A549 (cell line): ENCODE measurements around the gene RNASE1. TPM values are rescaled to one million over a fixed set of nuclear protein-coding genes. Genes with fewer than 3 reads are reported as not detected.
A peak's percentile ranks its signal among the peaks of the same experiment; 100 is the strongest.
"Not testable (repeated sequence)": the region's sequence is repeated elsewhere in the genome, so short reads cannot be mapped to it uniquely, and the experiment has no call there.

ENCODE experiments used
- ATAC-seq, 2 experiments: fragments of 200-7000 bp in 1 of 2; fragments of >200 bp in 1 of 2; cut with Nextera tagmentation in 1 of 2; cut with Tn5 transposase in 1 of 2; 3 replicates each; pipeline versions ENCODE4 v1.8.0 to v1.9.1; 2018 to 2020; ENCODE audit warnings: mild to moderate bottlenecking in 1 of 2, moderate library complexity in 1 of 2
- CTCF ChIA-PET: fragments of 300-600 bp; sonication (Branson Sonifier 250); formaldehyde crosslinking; extraction: SDS; loops from one replicate; lab custom pipeline; 2021; ENCODE audit warnings: antibody characterized with exemption, inconsistent platforms; lab: Yijun Ruan, JAX
- POLR2A ChIA-PET: fragments of 350-600 bp; formaldehyde crosslinking; extraction: SDS; loops from one replicate; lab custom pipeline; 2021; ENCODE audit warnings: antibody characterized with exemption, inconsistent platforms; lab: Yijun Ruan, JAX
- DNase-seq, 2 experiments: peaks; one replicate each; pipeline versions ENCODE4 v3.0.0 to v3.0.0-alpha.2; 2011 to 2016; ENCODE audit warnings: low read depth in 1 of 2, low spot score in 1 of 2
- FAIRE-seq: peaks from 2 replicates; lab custom pipeline; 2011; peaks lifted over from hg19 to GRCh38; lab: Jason Lieb, UNC
- H3K27ac ChIP-seq, 2 experiments: fragments of >200 bp; sonication (Bioruptor Twin); formaldehyde crosslinking; 3 replicates each; pipeline ENCODE4 v1.5.1; 2016 to 2017
- H3K4me1 ChIP-seq: fragments of >200 bp; sonication (Bioruptor Twin); formaldehyde crosslinking; 3 replicates; pipeline ENCODE4 v1.6.1; 2016
- H3K4me2 ChIP-seq: fragments of >200 bp; sonication (Bioruptor Twin); formaldehyde crosslinking; 3 replicates; pipeline ENCODE4 v1.6.1; 2016
- H3K4me3 ChIP-seq: fragments of >200 bp; sonication (Bioruptor Twin); formaldehyde crosslinking; 3 replicates; pipeline ENCODE4 v1.5.1; 2016
- H3K9me3 ChIP-seq: fragments of >200 bp; sonication (Bioruptor Twin); formaldehyde crosslinking; 3 replicates; pipeline ENCODE4 v1.6.1; 2016
- CBX2 ChIP-seq: fragments of 200-600 bp; sonication (generic); IDR thresholded peaks from 2 replicates; pipeline ENCODE4 v1.6.1; 2016; ENCODE audit warnings: low read depth, mild to moderate bottlenecking, borderline replicate concordance
- CHD2 ChIP-seq: fragments of 150-350 bp; IDR thresholded peaks from 2 replicates; pipeline ENCODE4 v1.6.1; 2014; ENCODE audit warnings: low read length; ENCODE audit not compliant: partially characterized antibody
- FOXS1 ChIP-seq: fragments of 250-450 bp; sonication (Bioruptor Pico); IDR thresholded peaks from 2 replicates; pipeline ENCODE4 v1.5.0; 2020; ENCODE audit warnings: mild to moderate bottlenecking, moderate library complexity
- GATA3 ChIP-seq: IDR thresholded peaks from 2 replicates; pipeline ENCODE4 v1.6.1; 2012; ENCODE audit warnings: borderline replicate concordance
- HOXA7 ChIP-seq: fragments of 250-450 bp; sonication (Bioruptor Pico); IDR thresholded peaks from 2 replicates; pipeline ENCODE4 v1.5.0; 2020; ENCODE audit warnings: mild to moderate bottlenecking, moderate library complexity
- HOXB13 ChIP-seq: fragments of 250-450 bp; sonication (Bioruptor Pico); IDR thresholded peaks from 2 replicates; pipeline ENCODE4 v1.5.0; 2020; ENCODE audit warnings: low read depth, mild to moderate bottlenecking, moderate library complexity
- HOXB5 ChIP-seq: fragments of 250-450 bp; sonication (Bioruptor Pico); IDR thresholded peaks from 2 replicates; pipeline ENCODE4 v1.5.0; 2020; ENCODE audit warnings: mild to moderate bottlenecking, moderate library complexity
- MAFK ChIP-seq: fragments of 450-650 bp; IDR thresholded peaks from 2 replicates; pipeline ENCODE4 v1.6.1; 2014; ENCODE audit not compliant: partially characterized antibody
- MAZ ChIP-seq: fragments of 150-350 bp; IDR thresholded peaks from 2 replicates; pipeline ENCODE4 v1.6.1; 2014; ENCODE audit warnings: antibody characterized with exemption, low read depth, low read length, borderline replicate concordance
- MYC ChIP-seq: IDR thresholded peaks from 2 replicates; pipeline ENCODE4 v1.6.1; 2012; ENCODE audit warnings: mild to moderate bottlenecking, inconsistent platforms, low read length, improper control_type of control experiment, borderline replicate concordance
- PHF8 ChIP-seq: fragments of 200-600 bp; sonication (generic); IDR thresholded peaks from 2 replicates; pipeline ENCODE4 v1.6.1; 2016; ENCODE audit warnings: low read depth, mild to moderate bottlenecking, antibody characterized with exemption, moderate library complexity, borderline replicate concordance
- RARB ChIP-seq: fragments of 250-450 bp; sonication (Bioruptor Pico); IDR thresholded peaks from 2 replicates; pipeline ENCODE4 v1.8.0; 2021; ENCODE audit warnings: mild to moderate bottlenecking, moderate library complexity
- RFX5 ChIP-seq: fragments of 450-650 bp; IDR thresholded peaks from 2 replicates; pipeline ENCODE4 v1.7.1; 2014; ENCODE audit warnings: antibody characterized with exemption, mild to moderate bottlenecking, moderate library complexity
- ZFP36 ChIP-seq: fragments of 450-650 bp; IDR thresholded peaks from 2 replicates; pipeline ENCODE4 v1.6.1; 2014; ENCODE audit warnings: borderline replicate concordance; ENCODE audit not compliant: partially characterized antibody
- WGBS: methylation state at CpG from one replicate; pipeline ENCODE4 v1.1.6; 2017; ENCODE audit errors: missing lambda C conversion rate; 5-methylcytosine and 5-hydroxymethylcytosine counted together
- polyA plus RNA-seq, 4 experiments: library from polyadenylated mRNA; depleted of rRNA in 3 of 4; stranded (reverse); fragments of >200 nt; fragmentation: RNase III in 1 of 4; extraction: RNeasy Plus Mini Kit Qiagen cat#74134 plus additional on column Dnase treatment in 1 of 4; gene quantifications; 2 replicates in 3 of 4; 3 replicates in 1 of 4; pipeline ENCODE4 v1.2.3, GENCODE V29; 2011 to 2017

RNASE1 gene
- polyA plus RNA-seq, 2 of the 4 experiments (the other 2 are of a cell fraction) = 0.13 to 1.1 TPM

DNA sequence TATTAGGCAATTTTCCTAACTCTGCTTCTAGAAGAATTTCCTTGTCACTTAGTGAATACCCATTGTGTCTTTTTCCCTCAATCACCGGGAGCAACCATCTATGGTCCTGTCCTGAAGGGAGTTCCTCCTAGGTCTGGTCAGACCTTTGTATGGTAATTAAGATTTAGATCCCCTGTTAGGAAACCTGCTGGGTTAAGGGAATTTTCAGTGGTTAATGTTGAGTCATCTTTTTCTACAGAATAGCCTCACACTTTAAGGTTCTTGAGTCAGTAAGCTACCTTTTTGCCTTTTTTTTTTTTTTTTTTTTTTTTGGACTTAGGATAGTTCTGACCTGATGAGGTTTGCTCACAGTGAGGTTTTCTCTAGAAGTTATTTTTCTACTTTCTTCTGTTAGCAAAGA is 24.0 kb upstream of the RNASE1 start:
- H3K9me3 ChIP-seq, H3K4me1 ChIP-seq, CTCF ChIA-PET, H3K4me3 ChIP-seq, POLR2A ChIA-PET, FAIRE-seq, H3K4me2 ChIP-seq, ATAC-seq, DNase-seq, H3K27ac ChIP-seq: not testable (repeated sequence)
- TF ChIP-seq MAFK = peak; percentile 37
- 84% methylated on average over 1 of the region's 1 CpG for WGBS

DNA sequence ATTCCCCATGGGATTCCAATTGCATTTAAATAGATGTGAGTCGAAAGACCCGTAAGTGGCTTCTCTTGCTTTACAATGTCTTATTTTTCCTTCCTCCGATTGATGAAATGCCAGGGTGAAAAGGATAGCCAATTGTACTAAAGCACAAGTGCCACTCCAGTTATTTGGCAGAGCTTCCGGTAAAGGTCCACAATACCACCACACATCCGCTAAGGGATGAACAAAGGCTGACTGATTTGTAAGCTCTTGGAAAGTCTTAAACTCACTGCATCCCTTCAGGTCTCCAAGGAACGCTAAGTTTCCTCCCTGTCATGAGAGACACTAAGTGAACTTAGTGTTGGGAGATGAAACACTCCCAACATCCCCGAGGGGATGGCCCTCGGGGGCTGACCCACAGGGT is 21.2 kb upstream of the RNASE1 start:
- no peak overlapping the region for H3K4me2 ChIP-seq
- no peak for TF ChIP-seq HOXB5 (CRISPR knock-in tag)
- no peak for TF ChIP-seq CHD2
- TF ChIP-seq RARB (CRISPR knock-in tag) = no peak
- no peak for TF ChIP-seq HOXA7 (CRISPR knock-in tag)
- no peak for TF ChIP-seq FOXS1 (CRISPR knock-in tag)
- ChIA-PET POLR2A (no interaction called here), CTCF (interaction anchor here (0.8 to 1.4 kb wide), 2 partner anchors 35 to 50 kb away, joined by 3 to 4 read pairs; no protein-coding TSS in a partner anchor)
- H3K4me3 ChIP-seq = no peak overlapping the region
- H3K27ac ChIP-seq = no peak overlapping the region
- FAIRE-seq (no peak), ATAC-seq (no peak), DNase-seq (no peak)
- 65% methylated on average over 7 of the region's 8 CpGs for WGBS
- H3K4me1 ChIP-seq = no peaks in the 10 kb centered on the region
- H3K9me3 ChIP-seq = peaks cover 3% of the 10 kb centered on the region; the same call in 1 of the 3 replicates

DNA sequence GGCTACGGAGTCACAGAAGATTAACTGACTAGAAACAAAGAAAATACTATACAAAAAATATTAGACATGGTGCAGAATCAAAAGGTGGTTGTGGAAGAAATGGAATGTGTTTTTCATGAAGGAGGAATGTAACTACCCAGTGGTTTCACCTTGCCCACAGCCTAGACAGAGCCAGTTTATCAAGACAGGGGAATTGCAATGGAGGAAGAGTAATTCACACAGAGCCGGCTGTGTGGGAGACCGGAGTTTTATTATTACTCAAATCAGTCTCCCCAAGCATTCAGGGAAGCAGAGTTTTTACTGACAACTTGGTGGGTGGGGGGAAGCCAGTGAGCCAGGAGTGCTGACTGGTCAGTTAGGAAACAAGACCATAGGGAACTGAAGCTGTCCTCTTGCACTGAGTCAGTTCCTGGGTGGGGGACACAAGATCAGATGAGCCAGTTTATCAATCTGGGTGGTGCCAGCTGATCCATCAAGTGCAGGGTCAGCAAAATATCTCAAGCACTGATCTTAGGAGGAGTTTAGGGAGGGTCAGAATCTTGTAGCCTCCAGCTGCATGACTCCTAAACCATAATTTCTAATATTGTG is 19.0 kb upstream of the RNASE1 start:
- H3K4me2 ChIP-seq, DNase-seq, H3K4me3 ChIP-seq, H3K27ac ChIP-seq, FAIRE-seq, POLR2A ChIA-PET, H3K4me1 ChIP-seq, H3K9me3 ChIP-seq, ATAC-seq: not testable (repeated sequence)
- TF ChIP-seq MAFK = peak; percentile 65
- CTCF ChIA-PET = interaction anchor here (1.2 to 1.4 kb wide), 4 partner anchors 13 to 37 kb away, joined by 3 to 5 read pairs (median 4); no protein-coding TSS in a partner anchor
- WGBS = 85% methylated on average over 3 of the region's 3 CpGs

DNA sequence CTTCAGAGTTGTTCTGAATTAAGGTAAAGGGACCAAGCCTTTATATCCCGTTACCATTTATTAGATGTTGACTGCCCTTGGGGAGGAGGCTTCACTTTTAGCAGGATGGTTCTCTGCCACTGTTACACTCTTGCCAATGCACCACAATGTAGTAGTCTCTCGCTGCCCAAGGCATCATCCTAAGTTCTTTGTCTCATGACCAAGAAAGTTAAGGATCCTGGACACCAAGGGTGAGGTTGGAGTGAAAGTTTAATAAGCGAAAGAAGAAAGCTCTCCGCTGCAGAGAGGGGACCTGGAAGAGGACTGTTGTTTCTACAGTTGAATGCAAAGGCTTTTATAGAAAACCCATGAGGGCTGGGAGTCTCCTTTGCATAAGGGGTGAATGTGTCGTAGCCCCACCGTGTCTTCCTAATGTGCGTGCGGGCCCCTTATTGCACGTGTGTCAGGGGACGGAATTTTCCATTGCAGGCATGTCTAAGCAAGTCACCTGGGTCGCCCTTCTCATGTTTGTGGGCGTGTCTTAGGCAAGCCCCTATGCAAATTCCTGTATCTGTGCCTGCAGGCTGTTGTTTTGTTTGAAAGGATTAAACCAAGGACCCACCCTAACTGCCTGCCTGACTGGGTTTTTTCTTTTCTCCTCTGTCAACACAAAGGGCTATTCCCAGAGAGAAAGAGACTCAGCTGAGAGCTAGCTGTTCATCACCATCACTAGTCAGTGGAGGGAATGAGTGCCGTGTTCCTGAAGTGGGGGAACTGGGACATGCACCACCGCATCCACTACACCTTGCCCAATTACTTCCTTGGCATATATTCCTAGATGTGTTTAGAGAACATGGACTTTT is 17.6 kb upstream of the RNASE1 start:
- no peak overlapping the region for H3K4me3 ChIP-seq
- FAIRE-seq = no peak
- CTCF ChIA-PET = interaction anchor here (0.7 to 2.4 kb wide), 9 partner anchors 17 to 220 kb away, joined by 3 to 9 read pairs (median 5); no protein-coding TSS in a partner anchor
- H3K27ac ChIP-seq = no peak overlapping the region
- ATAC-seq = no peak
- DNase-seq = no peak
- H3K9me3 ChIP-seq = no peaks in the 10 kb centered on the region
- no peak overlapping the region for H3K4me2 ChIP-seq
- 67% methylated on average over 14 of the region's 14 CpGs for WGBS
- TF ChIP-seq MAFK = no peak
- TF ChIP-seq HOXB13 (CRISPR knock-in tag) = no peak
- TF ChIP-seq MYC = no peak
- TF ChIP-seq CBX2 = no peak
- TF ChIP-seq ZFP36 = peak; percentile 66
- TF ChIP-seq GATA3 = no peak
- TF ChIP-seq PHF8 = no peak
- TF ChIP-seq RFX5 = no peak
- no peak for TF ChIP-seq MAZ
- POLR2A ChIA-PET = no interaction called here
- no peaks in the 10 kb centered on the region for H3K4me1 ChIP-seq
